Dedifferentiated amniotic fluid mesenchymal stem cell (primary cell): Measurements from ENCODE around the gene GALNT6.
A peak's percentile ranks its signal among the peaks of the same experiment; 100 is the strongest.

Source experiments
- DNase-seq: peaks from one replicate; pipeline ENCODE4 v3.0.0-alpha.2; 2016; ENCODE audit errors: extremely low spot score

GALNT6 gene

GRCh38 chr12:51405801-51406207 is 14.6 kb upstream of the GALNT6 start:
- DNase-seq, result no peak

GRCh38 chr12:51404627-51405026 is 13.4 kb upstream of the GALNT6 start:
- DNase-seq, result no peak

GRCh38 chr12:51403681-51404136 is 12.5 kb upstream of the GALNT6 start:
- DNase-seq, result no peak

- DNase-seq, result no peak
Observed at GRCh38 chr12:51403159-51403558, 12.0 kb upstream of the GALNT6 start.

GRCh38 chr12:51401900-51402299 is 10.7 kb upstream of the GALNT6 start:
- DNase-seq, result no peak

GRCh38 chr12:51401486-51401885 is 10.3 kb upstream of the GALNT6 start:
- DNase-seq, result no peak

- DNase-seq, result no peak
Observed at GRCh38 chr12:51401020-51401419, 9.8 kb upstream of the GALNT6 start.

- no peak for DNase-seq
Observed at GRCh38 chr12:51399891-51400290, 8.7 kb upstream of the GALNT6 start.

- no peak for DNase-seq
Observed at GRCh38 chr12:51397670-51398069, 6.5 kb upstream of the GALNT6 start.

GRCh38 chr12:51395283-51396230 is 4.4 kb upstream of the GALNT6 start:
- DNase-seq, result no peak

- peak; percentile 51 for DNase-seq
Observed at GRCh38 chr12:51393676-51394545, 2.7 kb upstream of the GALNT6 start.

GRCh38 chr12:51392556-51393237 is 1.5 kb upstream of the GALNT6 start:
- DNase-seq, result peak; percentile 40

GRCh38 chr12:51390891-51391282 is 319 bp downstream of the GALNT6 start:
- DNase-seq, result no peak

GRCh38 chr12:51390457-51390856 is 749 bp downstream of the GALNT6 start:
- DNase-seq, result no peak

- no peak for DNase-seq
Observed at GRCh38 chr12:51389302-51389999, 1.8 kb downstream of the GALNT6 start.

- DNase-seq, result no peak
Observed at GRCh38 chr12:51388846-51389245, 2.4 kb downstream of the GALNT6 start.

GRCh38 chr12:51388069-51388799 is 3.0 kb downstream of the GALNT6 start:
- peak; percentile 72 for DNase-seq

- DNase-seq, result no peak
Observed at GRCh38 chr12:51386351-51386750, 4.9 kb downstream of the GALNT6 start.

- no peak for DNase-seq
Observed at GRCh38 chr12:51383269-51383905, 7.8 kb downstream of the GALNT6 start.

GRCh38 chr12:51382173-51382572 is 9.0 kb downstream of the GALNT6 start:
- no peak for DNase-seq
